ENCODE data around the gene USP5.
"Not testable (repeated sequence)": the region's sequence is repeated elsewhere in the genome, so short reads cannot be mapped to it uniquely, and the experiment has no call there.

The USP5 gene

DNA sequence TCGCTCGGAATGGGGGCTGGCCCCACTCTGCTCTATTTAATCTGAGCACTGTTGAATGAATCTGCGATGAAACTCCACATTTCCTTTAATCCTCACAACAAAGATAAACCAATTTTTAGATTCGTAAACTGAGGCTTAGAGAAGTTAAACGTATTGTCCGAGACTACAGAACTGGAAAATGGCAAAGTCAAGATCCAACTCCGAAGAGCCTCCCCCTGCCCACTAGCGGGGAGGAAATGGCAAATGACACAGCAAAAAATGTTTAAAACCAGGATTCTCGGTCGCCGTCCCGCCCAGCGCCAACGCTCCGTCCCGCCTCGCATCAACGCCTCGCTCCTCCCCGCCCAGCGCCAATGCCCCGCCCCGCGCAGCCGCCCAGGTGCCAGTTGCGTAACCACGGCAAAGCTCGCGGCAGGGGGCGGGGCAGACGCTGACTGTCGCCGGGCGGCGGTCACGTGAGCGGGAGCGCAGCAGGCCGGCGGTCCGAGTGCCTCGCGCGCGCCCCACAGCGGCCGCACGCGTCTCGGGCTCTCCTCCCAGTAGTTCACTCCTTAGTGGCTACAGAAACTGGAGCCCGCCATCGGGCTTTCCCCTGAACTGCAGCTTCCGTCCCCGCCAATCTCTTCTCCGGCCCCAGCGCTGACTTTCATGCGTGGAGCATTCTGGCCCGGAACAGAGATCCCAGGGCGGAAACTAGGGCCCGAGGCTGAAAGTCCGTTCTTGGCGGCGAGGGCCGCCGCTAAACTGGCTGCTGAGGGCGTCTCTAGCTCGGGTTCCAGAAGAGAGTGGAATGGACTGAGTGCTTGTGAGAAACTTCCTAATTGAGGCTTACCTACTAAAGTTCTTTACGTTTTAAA is 39.1 kb downstream of the USP5 start:
- DNase-seq, result peak; percentile 97 to 100

GRCh38 chr12:6891646-6892001 is 39.7 kb downstream of the USP5 start:
- DNase-seq, result no peak

GRCh38 chr12:6892683-6893082 is 40.7 kb downstream of the USP5 start:
- DNase-seq, result not testable (repeated sequence)

DNA sequence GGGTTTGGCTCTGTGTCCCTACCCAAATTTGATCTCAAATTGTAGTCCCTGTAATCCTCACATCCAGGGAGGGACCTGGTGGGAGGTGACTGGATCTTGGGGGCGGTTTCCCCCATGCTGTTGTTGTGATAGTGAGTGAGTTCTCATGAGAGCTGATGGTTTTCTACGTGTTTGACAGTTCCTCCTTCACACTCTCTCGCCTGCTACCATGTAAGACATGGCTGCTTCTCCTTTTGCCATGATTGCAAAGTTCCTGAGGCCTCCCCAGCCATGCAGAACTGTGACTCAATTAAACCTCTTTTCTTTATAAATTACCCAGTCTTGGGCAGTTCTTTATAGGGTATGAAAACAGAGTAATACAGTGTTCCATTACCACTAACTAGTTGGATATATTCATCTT is 42.4 kb downstream of the USP5 start:
- DNase-seq, result no peak

DNA sequence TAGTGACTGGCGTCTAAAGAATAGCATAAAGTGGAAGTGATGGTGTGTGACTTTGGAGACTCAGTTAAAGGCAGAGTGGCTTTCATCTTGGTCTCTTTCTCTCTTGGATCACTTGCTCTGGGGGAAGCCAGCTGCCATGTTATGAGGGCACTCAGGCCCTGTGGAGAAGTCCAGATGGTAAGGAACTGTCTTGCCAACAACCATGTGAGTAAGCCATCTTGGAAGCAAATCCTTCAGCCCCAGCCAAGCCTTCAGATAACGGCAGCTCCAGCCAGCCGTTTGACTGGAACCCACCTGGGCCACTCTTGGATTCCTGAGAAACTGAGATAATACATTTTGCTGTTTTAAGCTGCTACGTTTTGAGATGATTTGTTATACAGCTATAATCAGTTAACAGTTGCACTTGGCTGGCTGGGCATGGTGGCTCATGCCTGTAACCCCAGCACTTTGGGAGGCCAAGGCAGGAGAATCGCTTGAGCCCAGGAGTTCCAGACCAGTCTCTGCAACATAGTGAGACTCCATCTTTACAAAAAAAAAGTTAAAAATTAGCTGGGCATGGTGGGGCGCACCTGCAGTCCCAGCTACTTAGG is 45.0 kb downstream of the USP5 start:
- no peak for DNase-seq

DNA sequence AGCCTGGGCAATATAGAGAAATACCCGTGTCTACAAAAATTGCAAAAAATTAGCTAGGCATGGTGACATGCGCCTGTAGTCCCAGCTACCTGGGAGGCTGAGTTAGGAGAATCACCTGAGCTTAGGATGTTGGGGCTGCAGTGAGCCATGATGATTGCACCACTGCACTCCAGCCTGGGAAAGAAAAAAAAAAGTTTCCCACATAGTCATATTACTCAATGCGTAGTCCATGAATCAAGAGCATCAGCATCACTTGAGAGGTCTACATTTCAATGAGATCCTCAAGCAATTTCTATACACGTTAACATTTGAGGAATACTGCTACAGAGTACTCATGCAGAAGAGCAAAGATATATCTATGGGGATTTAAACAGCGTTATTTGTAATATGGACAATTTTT is 47.5 kb downstream of the USP5 start:
- no peak for DNase-seq

- peak in 1 of 2 experiments; percentile 35 for DNase-seq
These were observed 48.0 kb downstream of the USP5 start for GRCh38 chr12:6899837-6900519.

DNA sequence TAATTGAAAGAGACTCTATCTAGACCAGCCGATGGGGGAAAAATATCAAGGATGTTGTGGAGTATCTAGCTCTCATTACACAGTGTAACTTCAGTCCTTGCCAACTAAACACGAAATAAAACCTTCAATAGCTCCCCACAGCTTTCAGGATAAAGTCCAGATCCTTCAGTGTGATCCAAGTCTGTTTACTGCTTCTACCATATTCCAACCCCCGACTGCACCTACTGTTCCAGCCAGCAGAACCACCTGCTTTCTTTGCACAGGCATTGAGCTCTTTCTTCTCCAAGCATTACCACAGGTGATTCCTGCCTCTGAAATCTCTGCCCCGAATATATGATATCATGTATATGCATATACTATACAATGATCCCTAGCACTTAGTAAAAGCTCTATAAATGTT is 50.5 kb downstream of the USP5 start:
- DNase-seq, result no peak

GRCh38 chr12:6903722-6904121 is 51.8 kb downstream of the USP5 start:
- no peak for DNase-seq

DNA sequence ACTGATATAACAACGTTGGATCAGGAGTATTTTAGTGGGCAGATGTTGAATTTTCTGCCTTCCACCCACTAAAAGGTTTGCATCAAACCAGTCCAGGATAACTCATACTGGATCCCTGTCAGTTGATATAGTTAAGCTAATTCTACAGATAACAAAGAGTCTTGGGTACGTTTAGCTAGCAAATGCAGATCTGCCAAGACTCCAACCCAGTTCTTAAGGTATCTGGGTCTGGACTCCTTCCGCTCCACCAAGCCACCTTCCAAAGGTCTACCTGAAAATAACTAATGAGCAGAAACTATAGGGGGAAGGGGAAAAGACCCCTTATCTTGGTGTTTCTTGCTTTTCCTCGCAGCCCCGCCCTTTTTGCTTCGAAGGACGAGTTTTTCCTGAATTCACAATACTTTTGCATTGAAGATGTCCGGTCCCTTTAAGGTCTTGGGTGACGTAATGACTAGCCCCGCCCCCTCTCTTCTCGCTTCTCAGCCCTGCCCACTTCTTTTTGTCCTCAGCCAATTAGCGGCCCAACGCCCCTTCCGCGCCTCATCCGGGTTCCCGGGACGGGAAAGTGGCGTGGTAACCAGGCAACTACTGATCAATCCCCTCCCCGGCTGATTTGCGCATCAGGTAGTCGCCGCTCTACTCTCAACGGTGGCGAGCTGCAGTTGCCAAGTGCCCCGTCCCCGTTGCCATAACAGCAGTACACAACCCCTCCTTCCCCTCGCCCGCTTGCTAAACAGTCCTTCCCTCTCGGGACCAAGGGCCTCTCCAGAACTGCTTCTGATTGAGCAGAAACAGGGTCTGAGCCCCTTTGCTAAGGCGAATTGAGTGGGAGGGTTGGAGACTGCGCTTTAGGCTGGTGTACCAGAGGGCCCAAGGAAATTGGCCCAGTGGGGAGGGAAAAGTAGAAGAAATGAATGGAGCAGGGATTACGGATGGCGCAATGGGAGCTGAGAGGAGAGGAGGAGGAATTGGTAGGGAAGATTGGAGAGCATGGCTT is 52.6 kb downstream of the USP5 start, which contains the start of gene LRRC23:
LRRC23 (plus strand) TSS at position 543 of the 997 bp plus-strand sequence. CDS start 812 bp downstream, outside the sequence.
- peak; percentile 93 to 96 for DNase-seq

- DNase-seq, result no peak
These were observed 53.6 kb downstream of the USP5 start for GRCh38 chr12:6905414-6906040.

DNA sequence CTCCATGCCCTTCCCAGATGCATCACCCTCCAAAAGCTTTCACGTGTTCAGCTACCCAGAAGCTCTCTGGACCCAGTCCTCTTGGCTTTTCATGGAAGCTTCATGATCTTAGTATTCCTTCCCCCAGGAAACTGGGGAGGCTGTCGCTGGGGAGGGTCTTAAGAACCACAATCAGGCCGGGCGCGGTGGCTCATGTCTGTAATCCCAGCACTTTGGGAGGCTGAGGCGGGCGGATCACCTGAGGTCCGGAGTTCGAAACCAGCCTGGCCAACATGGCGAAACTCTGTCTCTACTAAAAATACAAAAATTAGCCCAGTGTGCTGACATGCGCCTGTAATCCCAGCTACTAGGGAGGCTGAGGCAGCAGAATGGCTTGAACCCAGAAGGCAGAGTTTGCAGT is 56.2 kb downstream of the USP5 start:
- not testable (repeated sequence) for DNase-seq

GRCh38 chr12:6909421-6910145 is 57.6 kb downstream of the USP5 start:
- no peak for DNase-seq

GRCh38 chr12:6912164-6912935 is 60.4 kb downstream of the USP5 start:
- DNase-seq, result no peak

DNA sequence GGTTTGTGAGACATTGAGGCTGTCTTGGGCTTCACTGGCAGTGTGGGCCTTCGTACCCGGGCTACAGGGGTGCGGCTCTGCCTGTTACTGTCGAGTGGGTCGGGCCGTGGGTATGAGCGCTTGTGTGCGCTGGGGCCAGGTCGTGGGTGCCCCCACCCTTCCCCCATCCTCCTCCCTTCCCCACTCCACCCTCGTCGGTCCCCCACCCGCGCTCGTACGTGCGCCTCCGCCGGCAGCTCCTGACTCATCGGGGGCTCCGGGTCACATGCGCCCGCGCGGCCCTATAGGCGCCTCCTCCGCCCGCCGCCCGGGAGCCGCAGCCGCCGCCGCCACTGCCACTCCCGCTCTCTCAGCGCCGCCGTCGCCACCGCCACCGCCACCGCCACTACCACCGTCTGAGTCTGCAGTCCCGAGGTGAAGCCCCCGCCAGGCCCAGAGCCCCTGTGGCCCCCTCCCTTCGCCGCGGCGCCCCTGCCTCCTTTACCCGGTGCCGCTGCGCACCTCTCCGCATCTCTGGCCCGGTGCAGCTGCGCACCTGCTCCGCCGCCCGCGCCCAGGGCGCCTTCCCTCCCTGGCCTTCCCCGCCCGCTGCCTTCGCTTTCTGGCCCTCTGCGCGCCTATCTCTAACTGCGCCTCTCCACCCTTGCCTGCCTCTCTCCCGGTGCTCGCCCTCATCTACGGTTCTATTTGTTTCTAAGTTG is 62.4 kb downstream of the USP5 start, which contains the start of gene ENO2:
ENO2 (plus strand) TSS at position 335 of the 701 bp plus-strand sequence. CDS start 1,253 bp downstream, outside the sequence.
- peak; percentile 82 to 89 for DNase-seq

GRCh38 chr12:6914947-6915788 is 63.2 kb downstream of the USP5 start:
- no peak for DNase-seq

- DNase-seq, result no peak
These were observed 63.9 kb downstream of the USP5 start for GRCh38 chr12:6915789-6916285.
